IPS-18c (cell line): Measurements from ENCODE around the gene RUFY2.

ENCODE experiments used
- H3K4me3 ChIP-seq: 2 replicates; pipeline ENCODE4 v1.7.0; 2013; ENCODE audit warnings: low read depth, mild to moderate bottlenecking, low read length, moderate library complexity; ENCODE audit not compliant: insufficient read depth
- H3K9me3 ChIP-seq: one replicate; pipeline ENCODE4 v1.6.1; 2013; ENCODE audit warnings: mild to moderate bottlenecking, low read length, moderate library complexity; ENCODE audit not compliant: control insufficient read depth, insufficient read depth

The RUFY2 gene

GRCh38 chr10:68371604-68372003 lies 35.5 kb downstream of the RUFY2 start:
- Histone ChIP-seq H3K4me3 (no peak overlapping the region), H3K9me3 (peaks cover 8% of the 10 kb centered on the region)

- Histone ChIP-seq H3K9me3 (no peaks in the 10 kb centered on the region), H3K4me3 (no peak overlapping the region)
These were observed 40.0 kb downstream of the RUFY2 start for GRCh38 chr10:68367121-68367520.

- Histone ChIP-seq H3K9me3 (no peaks in the 10 kb centered on the region), H3K4me3 (no peak overlapping the region)
These were observed 40.5 kb downstream of the RUFY2 start for GRCh38 chr10:68366600-68366999.

- no peak overlapping the region for H3K4me3 ChIP-seq
- H3K9me3 ChIP-seq, result no peaks in the 10 kb centered on the region
These were observed 41.5 kb downstream of the RUFY2 start for GRCh38 chr10:68365611-68366010.

- Histone ChIP-seq H3K4me3 (no peak overlapping the region), H3K9me3 (no peaks in the 10 kb centered on the region)
These were observed 42.8 kb downstream of the RUFY2 start for GRCh38 chr10:68364101-68364886.

- Histone ChIP-seq H3K9me3 (no peaks in the 10 kb centered on the region), H3K4me3 (no peak overlapping the region)
These were observed 44.5 kb downstream of the RUFY2 start for GRCh38 chr10:68362590-68362989.

GRCh38 chr10:68359189-68359588 lies 47.9 kb downstream of the RUFY2 start:
- Histone ChIP-seq H3K4me3 (no peak overlapping the region), H3K9me3 (no peaks in the 10 kb centered on the region)

GRCh38 chr10:68353537-68353936 lies 53.5 kb downstream of the RUFY2 start:
- Histone ChIP-seq H3K4me3 (no peak overlapping the region), H3K9me3 (no peaks in the 10 kb centered on the region)

GRCh38 chr10:68348265-68348741 lies 58.8 kb downstream of the RUFY2 start:
- Histone ChIP-seq H3K9me3 (no peaks in the 10 kb centered on the region), H3K4me3 (no peak overlapping the region)

- no peaks in the 10 kb centered on the region for H3K9me3 ChIP-seq
- no peak overlapping the region for H3K4me3 ChIP-seq
These were observed 60.3 kb downstream of the RUFY2 start for GRCh38 chr10:68346774-68347173.

GRCh38 chr10:68345621-68346020 lies 61.5 kb downstream of the RUFY2 start:
- no peaks in the 10 kb centered on the region for H3K9me3 ChIP-seq
- H3K4me3 ChIP-seq, result no peak overlapping the region

- Histone ChIP-seq H3K9me3 (no peaks in the 10 kb centered on the region), H3K4me3 (no peak overlapping the region)
These were observed 64.1 kb downstream of the RUFY2 start for GRCh38 chr10:68342909-68343516.

GRCh38 chr10:68340358-68341080 lies 66.6 kb downstream of the RUFY2 start:
- Histone ChIP-seq H3K9me3 (no peaks in the 10 kb centered on the region), H3K4me3 (no peak overlapping the region)

GRCh38 chr10:68336754-68337351 lies 70.2 kb downstream of the RUFY2 start:
- H3K9me3 ChIP-seq, result no peaks in the 10 kb centered on the region
- no peak overlapping the region for H3K4me3 ChIP-seq

GRCh38 chr10:68334672-68335467 lies 72.2 kb downstream of the RUFY2 start:
- Histone ChIP-seq H3K9me3 (no peaks in the 10 kb centered on the region), H3K4me3 (peak overlapping the region; percentile 11; the same call in 1 of the 2 replicates)

- peak overlapping the region; percentile 95 for H3K4me3 ChIP-seq
- H3K9me3 ChIP-seq, result no peaks in the 10 kb centered on the region
These were observed 73.3 kb downstream of the RUFY2 start for GRCh38 chr10:68333440-68334431.
